ENCODE results near the gene TRAM2.

The TRAM2 gene

DNA sequence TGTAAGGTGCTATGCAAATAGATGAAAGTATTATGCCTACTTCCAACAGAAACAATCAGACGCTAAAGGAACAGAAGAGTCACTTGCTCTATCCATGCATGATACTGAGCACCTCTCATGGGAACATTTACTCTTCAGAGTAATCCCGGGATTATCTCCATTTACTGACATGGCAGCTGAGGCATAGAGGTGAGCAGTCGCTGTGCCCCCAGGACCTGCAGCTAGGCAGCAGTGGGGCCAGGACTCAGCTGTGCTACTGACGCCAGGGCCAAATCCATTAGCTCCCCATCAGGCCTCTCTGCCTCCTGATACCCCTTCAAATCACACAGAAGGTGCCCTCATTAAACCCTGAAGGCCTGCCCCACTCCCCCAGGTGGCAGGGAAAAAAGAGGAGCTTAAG is 51.9 kb downstream of the TRAM2 start:
- no peak for DNase-seq

DNA sequence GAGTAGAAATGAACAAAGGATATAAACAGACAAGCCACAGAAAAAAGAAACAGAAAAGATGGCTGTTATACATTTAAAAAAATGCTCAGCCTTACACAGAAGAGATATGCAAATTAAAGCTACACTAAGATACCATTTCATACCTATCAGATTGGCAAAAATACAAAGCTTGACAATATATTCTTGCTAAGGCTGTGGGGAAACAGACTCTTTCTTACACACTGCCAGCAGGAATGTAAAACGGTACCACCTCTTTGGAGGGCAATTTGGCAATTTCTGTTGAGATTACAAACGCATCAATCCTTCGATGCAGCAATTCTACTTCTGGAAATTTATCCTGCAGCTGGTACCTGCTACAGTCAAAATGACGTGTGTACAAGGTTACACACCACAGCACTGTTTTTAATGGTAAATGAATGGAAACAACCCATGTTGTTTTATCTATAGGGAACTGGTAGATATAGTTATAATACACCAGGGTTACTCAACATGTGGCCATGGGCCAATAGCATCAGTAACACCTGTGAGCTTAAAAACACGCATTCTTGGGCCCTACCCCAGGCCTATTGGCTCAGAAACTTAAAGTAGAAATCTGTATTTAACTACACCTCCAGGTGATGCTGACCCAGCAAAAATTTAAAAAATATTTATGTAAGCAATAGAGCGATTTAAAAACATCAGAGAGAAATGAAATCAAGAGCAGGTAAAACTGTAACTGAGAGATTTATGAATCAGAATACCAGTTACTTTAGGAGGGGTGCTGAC is 53.3 kb downstream of the TRAM2 start:
- DNase-seq: no peak

- no peak for DNase-seq
These were observed 54.2 kb downstream of the TRAM2 start for GRCh38 chr6:52522655-52523054.

- DNase-seq: no peak
These were observed 54.7 kb downstream of the TRAM2 start for GRCh38 chr6:52522151-52522626.

DNA sequence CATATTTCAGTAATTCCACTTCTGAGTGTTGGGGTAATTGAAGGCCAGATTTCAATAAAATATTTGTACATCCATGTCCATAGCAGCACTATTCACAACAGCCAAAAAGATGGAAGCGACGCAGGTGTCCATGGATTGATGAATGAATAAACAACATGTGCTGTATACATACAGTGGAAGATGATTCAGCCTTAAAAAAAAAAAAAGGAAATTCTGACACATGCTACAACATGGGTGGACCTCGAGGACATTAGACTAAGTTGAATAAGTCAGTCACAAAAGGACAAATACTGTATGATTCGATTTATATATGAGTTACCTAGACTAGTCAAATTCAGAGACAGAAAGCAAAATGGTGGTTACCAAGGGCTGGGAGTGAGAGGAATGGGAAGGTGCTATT is 57.2 kb downstream of the TRAM2 start:
- DNase-seq: no peak

GRCh38 chr6:52518279-52518945 is 58.4 kb downstream of the TRAM2 start:
- DNase-seq: no peak

- no peak for DNase-seq
These were observed 59.2 kb downstream of the TRAM2 start for GRCh38 chr6:52517502-52518278.

GRCh38 chr6:52516943-52517342 is 59.9 kb downstream of the TRAM2 start:
- no peak for DNase-seq

DNA sequence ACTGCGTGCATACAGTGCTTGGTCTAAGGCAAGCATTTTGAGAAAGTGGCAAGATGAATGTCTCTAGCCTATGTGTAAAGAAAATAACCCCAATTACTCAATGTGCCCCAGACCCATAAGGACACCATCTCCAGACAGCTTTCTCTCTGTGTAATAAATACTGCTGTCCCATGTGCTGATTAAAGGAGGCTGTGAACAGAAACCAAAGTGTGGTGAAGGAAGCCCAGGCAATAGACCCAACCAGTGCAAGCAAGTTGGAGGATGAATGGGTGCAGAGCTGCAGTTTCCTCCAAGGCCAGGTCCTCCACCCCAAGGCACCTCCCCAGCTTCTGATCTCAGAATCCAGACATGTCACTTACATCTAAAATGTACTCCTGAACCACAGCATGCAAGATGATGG is 60.6 kb downstream of the TRAM2 start:
- DNase-seq: no peak

DNA sequence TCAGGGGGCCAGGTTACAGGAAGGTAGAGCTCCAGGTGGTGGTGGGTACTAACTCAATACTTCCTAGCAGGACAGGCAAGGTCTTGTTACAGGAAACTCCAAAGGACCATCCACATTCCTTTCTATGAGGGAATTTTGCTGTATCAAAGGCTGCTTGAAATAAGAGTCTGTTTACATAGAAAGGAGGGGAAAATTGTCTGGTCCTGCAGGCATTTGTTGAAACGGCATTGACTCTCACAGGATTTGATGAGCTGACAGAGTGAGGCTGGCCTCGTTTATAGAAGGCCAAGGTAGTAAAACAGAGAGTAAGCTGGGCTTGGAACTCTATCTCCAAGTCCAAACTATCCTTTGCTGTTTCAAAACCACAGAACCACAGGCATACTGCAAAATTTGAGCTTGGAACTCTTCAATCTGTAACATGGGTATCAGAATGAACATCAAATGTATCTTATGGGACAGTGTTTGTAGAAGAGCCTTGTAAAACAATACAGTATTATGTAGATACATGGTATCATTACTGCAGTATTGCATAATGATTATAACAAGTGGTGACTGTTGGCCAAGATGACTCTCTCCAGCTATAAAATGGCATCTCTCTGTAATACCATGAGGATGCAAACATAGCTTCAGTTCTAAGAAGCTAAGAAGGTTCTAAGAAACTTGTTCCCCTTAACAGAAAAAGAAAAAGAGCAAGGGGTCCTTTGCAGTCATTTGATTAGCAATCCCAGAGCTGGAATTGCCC is 61.5 kb downstream of the TRAM2 start:
- no peak for DNase-seq

GRCh38 chr6:52514514-52514913 is 62.3 kb downstream of the TRAM2 start:
- DNase-seq: no peak

DNA sequence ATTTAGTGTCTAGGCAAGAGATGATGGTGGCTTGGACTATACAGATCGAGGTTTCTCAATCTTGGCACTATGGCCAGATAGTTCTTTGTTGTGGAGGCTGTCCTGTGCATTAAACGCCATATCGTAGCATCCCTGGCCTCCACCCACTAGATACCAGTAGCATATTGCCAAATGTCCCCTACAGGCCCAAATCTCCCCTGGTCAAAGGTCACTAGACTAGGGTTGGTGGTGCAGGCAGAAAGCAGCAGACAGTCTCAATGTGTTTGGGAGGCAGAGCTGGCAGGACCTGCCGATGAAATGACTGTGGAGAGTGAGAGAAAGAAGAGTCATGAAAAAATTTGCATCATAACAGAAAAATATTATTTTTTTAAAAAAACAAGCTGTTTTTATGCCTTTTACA is 63.0 kb downstream of the TRAM2 start:
- DNase-seq: no peak

DNA sequence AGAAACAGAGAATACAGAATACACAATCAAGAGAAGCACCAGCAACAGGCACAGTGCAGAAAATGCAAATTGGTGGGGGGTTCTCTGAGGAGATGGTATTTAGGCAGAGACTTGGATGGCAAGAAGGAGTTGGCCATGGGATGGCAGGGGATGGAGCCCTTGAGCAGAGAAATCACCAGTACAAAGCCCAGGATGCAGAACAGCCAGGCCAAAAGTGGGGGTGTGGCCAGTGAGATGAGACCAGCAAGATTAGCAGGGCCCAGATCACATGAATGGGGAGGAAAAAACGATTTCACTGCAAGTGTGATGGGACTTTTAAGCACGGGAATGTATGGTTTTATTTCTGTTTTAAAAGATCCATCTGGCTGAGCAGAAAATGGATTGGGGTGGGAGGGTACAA is 63.4 kb downstream of the TRAM2 start:
- no peak for DNase-seq

GRCh38 chr6:52512199-52512598 is 64.7 kb downstream of the TRAM2 start:
- no peak for DNase-seq

GRCh38 chr6:52511572-52512151 is 65.2 kb downstream of the TRAM2 start:
- DNase-seq: no peak

DNA sequence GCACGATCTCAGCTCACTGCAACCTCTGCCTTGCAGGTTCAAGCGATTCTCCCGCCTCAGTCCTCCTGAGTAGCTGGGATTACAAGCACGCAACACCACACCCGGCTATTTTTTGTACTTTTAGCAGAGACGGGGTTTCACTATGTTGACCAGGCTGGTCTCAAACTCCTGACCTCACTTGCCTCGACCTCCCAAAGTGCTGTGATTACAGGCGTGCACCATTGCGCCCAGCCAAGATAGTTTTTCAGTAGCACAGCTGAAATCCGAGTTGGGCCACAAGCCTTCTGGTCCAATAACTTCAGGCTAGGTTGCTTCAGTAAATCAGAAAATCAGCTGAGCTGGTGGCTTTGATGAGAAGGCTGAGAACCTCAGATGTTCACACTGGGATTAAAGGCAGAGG is 65.7 kb downstream of the TRAM2 start:
- no peak for DNase-seq

- no peak for DNase-seq
These were observed 66.7 kb downstream of the TRAM2 start for GRCh38 chr6:52510213-52510562.

DNA sequence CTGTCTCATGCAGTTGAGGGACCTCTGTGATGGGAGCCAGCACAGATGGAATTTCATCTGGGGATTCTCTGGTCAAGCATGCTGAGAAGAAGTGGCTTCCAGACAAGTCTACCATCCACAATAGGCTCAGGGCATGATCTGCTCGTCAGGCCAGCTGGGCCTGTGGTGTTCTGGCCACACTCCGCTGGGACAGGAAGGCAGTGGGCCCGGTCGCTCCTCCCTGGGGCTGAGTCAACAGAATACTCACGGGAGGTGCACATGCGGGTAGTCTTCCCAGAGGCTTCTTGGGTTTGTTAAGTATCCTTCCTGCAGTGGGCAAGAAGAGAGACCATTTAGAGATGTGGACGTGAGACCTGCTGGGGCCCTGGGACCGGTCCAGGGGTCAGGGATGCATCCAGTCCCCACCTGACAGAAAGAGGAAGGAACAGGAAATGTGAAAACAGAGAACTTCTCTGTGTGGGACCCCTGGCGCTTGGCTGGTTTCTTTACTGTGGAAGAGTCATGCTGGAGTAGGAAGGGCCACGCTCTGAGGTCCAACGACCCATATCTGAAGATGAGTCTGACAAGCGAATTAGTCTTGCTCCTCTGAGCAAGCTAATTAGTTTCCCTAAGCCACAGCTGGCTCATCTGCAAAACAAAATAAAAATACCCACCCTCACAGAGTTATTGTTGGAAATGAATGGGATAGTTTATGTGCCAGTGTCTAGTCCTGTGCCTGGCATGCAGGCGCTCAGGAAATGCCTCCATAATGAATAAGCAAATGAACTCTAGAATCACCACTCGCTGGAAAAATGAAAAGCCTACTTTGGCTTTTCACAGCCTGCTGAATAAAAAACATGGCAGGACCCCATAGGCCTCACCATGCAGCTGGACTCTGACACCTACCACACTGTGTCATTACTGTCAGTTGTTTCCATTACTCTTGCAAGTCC is 67.3 kb downstream of the TRAM2 start:
- DNase-seq: no peak

DNA sequence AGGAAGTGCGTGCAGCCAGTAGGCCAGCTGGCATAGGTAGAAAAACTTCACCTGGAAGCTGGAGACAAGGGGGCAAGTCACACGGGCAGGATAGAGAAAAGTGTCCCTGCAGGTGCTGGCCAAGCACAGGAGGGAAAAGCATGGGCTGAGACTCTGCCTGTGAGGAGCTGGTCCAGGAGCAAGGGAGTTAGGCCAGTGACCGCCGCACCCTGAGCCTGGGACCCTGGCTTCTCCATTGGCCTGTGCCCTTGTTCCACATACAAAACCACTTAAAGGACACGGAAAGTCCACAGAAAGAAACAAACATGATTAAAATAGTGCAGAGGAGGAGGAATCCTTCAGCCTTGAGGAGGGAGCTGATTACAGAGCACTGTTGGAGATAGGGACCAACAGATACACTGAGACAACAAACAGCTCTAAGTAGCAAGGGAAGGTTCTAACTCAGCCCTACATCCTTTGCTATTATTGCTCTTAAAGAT is 68.6 kb downstream of the TRAM2 start:
- DNase-seq: no peak

- no peak for DNase-seq
These were observed 69.2 kb downstream of the TRAM2 start for GRCh38 chr6:52507557-52508260.

DNA sequence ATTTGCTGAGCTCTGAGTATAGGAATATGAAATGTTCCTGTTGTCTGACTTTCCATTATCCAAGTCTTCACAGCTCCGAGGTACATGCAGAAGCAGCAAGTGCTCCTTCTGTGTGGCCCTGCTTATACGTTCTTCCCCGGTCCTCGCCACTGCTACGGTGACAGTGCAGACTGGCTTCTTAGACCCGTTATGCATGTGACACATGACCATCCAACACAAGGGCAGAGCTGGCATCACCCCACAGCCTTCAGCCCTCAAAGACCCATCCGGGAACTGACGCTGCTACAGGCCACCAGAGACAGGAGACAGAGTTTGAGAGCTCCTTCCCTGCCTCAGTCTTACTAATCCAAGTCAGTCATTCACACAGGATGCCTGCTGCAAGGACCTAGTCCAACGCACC is 70.4 kb downstream of the TRAM2 start:
- no peak for DNase-seq
